ENCODE results near the gene SCAMP4.

DNA sequence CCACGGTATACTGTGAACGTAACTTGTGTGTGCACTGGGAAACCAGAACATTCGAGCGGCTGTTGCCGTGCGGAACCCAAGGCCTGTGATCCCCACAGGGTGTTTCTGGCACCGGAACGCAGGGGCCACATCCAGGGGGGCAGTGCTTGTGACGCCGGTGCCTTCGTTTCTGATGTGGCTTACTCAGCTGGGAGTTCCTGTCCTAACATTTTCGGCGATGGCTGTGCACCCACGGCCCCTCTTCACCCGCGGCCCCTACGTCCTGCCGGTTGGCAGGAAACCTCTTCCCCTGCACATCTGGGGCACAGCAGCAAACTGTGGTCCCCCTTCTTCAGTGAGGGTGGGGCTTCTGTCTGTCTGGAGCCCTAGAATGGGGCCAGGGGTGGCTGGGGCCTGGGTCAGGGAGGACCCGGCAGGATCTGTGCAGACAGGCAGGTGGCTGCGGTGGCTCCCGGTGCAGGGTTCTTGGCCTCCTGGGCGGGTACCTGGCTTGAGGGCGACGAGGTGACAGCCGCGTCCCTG, 61.9 kb downstream of the SCAMP4 start:
- TF ChIP-seq CTCF (conservative IDR thresholded peaks at IDR 0.05; ENCODE audit: low read depth in 2 of 2) (no peak), EZH2 (IDR thresholded peaks at IDR 0.05; ENCODE audit: low read depth, unreplicated experiment) (no peak), POLR2AphosphoS5 (IDR thresholded peaks at IDR 0.05; ENCODE audit: low read depth) (no peak), REST (IDR thresholded peaks at IDR 0.05; ENCODE audit: unreplicated experiment) (no peak), CREB1 (CRISPR knock-in tag; IDR thresholded peaks at IDR 0.05; ENCODE audit: low read depth) (no peak), EZH2phosphoT487 (IDR thresholded peaks at IDR 0.05; ENCODE audit: unreplicated experiment) (no peak)

Data from GM23338 (cell line).